ENCODE results near the gene TMEM131L. TPM values are rescaled to one million over a fixed set of nuclear protein-coding genes. Genes with fewer than 3 reads are reported as not detected.
A peak's percentile ranks its signal among the peaks of the same experiment; 100 is the strongest.
"Not testable (repeated sequence)": the region's sequence is repeated elsewhere in the genome, so short reads cannot be mapped to it uniquely, and the experiment has no call there.

Gene TMEM131L
- total RNA-seq (10 to 100 TPM in 3 of 4 donors, 1 to 10 TPM in 1; 9.0 to 13.3 (median 11.3) TPM), polyA plus RNA-seq (4.6 TPM)
- long read RNA-seq, donor 1, full-length matches to known transcripts: 7 of 10 reads
- long read RNA-seq, donor 1, partial matches to known transcripts: 2 of 10 reads
- long read RNA-seq, donor 1, other reads (novel, unspliced or antisense): 1 of 10 reads
- long read RNA-seq, donor 2, full-length matches to known transcripts: 3 of 9 reads
- long read RNA-seq, donor 2, partial matches to known transcripts: 3 of 9 reads
- long read RNA-seq, donor 2, other reads (novel, unspliced or antisense): 3 of 9 reads
- long read RNA-seq, donor 3, full-length matches to known transcripts: 9 of 28 reads
- long read RNA-seq, donor 3, partial matches to known transcripts: 14 of 28 reads
- long read RNA-seq, donor 3, other reads (novel, unspliced or antisense): 5 of 28 reads
- long read RNA-seq, donor 4, full-length matches to known transcripts: 6 of 12 reads
- long read RNA-seq, donor 4, partial matches to known transcripts: 1 of 12 reads
- long read RNA-seq, donor 4, other reads (novel, unspliced or antisense): 5 of 12 reads

- DNase-seq (peak; percentile 70 to 91 (median 88)), ATAC-seq (peak; percentile 92 to 93)
- H3K27ac ChIP-seq (ENCODE audit: low read length): peak within 1 kb of the TSS; percentile 62
- intact Hi-C loops (cut with DNase I): loop anchor here (10.0 kb wide), 2 partner anchors 108 to 122 kb away; partner anchors contain the start of gene MND1 (in 1 of the 4)
- WGBS: under 1% methylated on average over 100 of the region's 103 CpGs
- H3K27me3 ChIP-seq (ENCODE audit: control insufficient read depth, insufficient read depth): no peaks in the 10 kb centered on the region
- peak within 1 kb of the TSS; percentile 75 for H3K4me3 ChIP-seq (ENCODE audit: low read length)
- peaks cover 4% of the 10 kb centered on the region for H3K4me1 ChIP-seq (ENCODE audit: control insufficient read depth, insufficient read depth, low read length)
- H3K9me3 ChIP-seq (ENCODE audit: control insufficient read depth, low read length): no peaks in the 10 kb centered on the region
Measured at GRCh38 chr4:153466081-153466948, at the start of gene TMEM131L. Gene TMEM131L (plus strand): TSS chr4:153466360. CDS start chr4:153466398, 38 bp downstream.

GRCh38 chr4:153416456-153416855 is 49.7 kb upstream of the TMEM131L start:
- H3K9me3 ChIP-seq (ENCODE audit: control insufficient read depth, low read length); ATAC-seq; H3K4me3 ChIP-seq (ENCODE audit: low read length); intact Hi-C loops (cut with DNase I); DNase-seq; H3K4me1 ChIP-seq (ENCODE audit: control insufficient read depth, insufficient read depth, low read length); H3K27ac ChIP-seq (ENCODE audit: low read length); H3K27me3 ChIP-seq (ENCODE audit: control insufficient read depth, insufficient read depth): not testable (repeated sequence)
- WGBS: 88% methylated on average over 8 of the region's 8 CpGs

- Histone ChIP-seq H3K4me1 (ENCODE audit: control insufficient read depth, insufficient read depth, low read length) (no peaks in the 10 kb centered on the region), H3K27ac (ENCODE audit: low read length) (no peak overlapping the region), H3K4me3 (ENCODE audit: low read length) (no peak overlapping the region), H3K9me3 (ENCODE audit: control insufficient read depth, low read length) (no peaks in the 10 kb centered on the region), H3K27me3 (ENCODE audit: control insufficient read depth, insufficient read depth) (no peaks in the 10 kb centered on the region)
- ATAC-seq: no peak
- DNase-seq: no peak
- WGBS: 86% methylated on average over 7 of the region's 7 CpGs
- intact Hi-C loops (cut with DNase I): no loop called here
Measured at GRCh38 chr4:153418121-153418520, 48.0 kb upstream of the TMEM131L start.

GRCh38 chr4:153418558-153418957 is 47.6 kb upstream of the TMEM131L start:
- H3K27me3 ChIP-seq (ENCODE audit: control insufficient read depth, insufficient read depth): no peaks in the 10 kb centered on the region
- 55% methylated on average over 3 of the region's 3 CpGs for WGBS
- intact Hi-C loops (cut with DNase I): no loop called here
- no peaks in the 10 kb centered on the region for H3K4me1 ChIP-seq (ENCODE audit: control insufficient read depth, insufficient read depth, low read length)
- DNase-seq (no peak), ATAC-seq (no peak)
- no peak overlapping the region for H3K27ac ChIP-seq (ENCODE audit: low read length)
- H3K9me3 ChIP-seq (ENCODE audit: control insufficient read depth, low read length): no peaks in the 10 kb centered on the region
- no peak overlapping the region for H3K4me3 ChIP-seq (ENCODE audit: low read length)

- intact Hi-C loops (cut with DNase I): no loop called here
- H3K27me3 ChIP-seq (ENCODE audit: control insufficient read depth, insufficient read depth): no peaks in the 10 kb centered on the region
- 82% methylated on average over 5 of the region's 5 CpGs for WGBS
Measured at GRCh38 chr4:153419029-153419428, 47.1 kb upstream of the TMEM131L start.

GRCh38 chr4:153419673-153420278 is 46.4 kb upstream of the TMEM131L start:
- no peak overlapping the region for H3K4me3 ChIP-seq (ENCODE audit: low read length)
- no peak overlapping the region for H3K27ac ChIP-seq (ENCODE audit: low read length)
- no peaks in the 10 kb centered on the region for H3K4me1 ChIP-seq (ENCODE audit: control insufficient read depth, insufficient read depth, low read length)
- intact Hi-C loops (cut with DNase I): no loop called here
- no peak for DNase-seq
- no peak for ATAC-seq
- H3K27me3 ChIP-seq (ENCODE audit: control insufficient read depth, insufficient read depth): no peaks in the 10 kb centered on the region
- no peaks in the 10 kb centered on the region for H3K9me3 ChIP-seq (ENCODE audit: control insufficient read depth, low read length)
- 86% methylated on average over 9 of the region's 9 CpGs for WGBS

More at GRCh38 chr4:153419029-153419428, 47.1 kb upstream of the TMEM131L start:
- no peak for DNase-seq
- no peak overlapping the region for H3K27ac ChIP-seq (ENCODE audit: low read length)
- H3K9me3 ChIP-seq (ENCODE audit: control insufficient read depth, low read length): no peaks in the 10 kb centered on the region
- H3K4me1 ChIP-seq (ENCODE audit: control insufficient read depth, insufficient read depth, low read length): no peaks in the 10 kb centered on the region
- no peak for ATAC-seq
- H3K4me3 ChIP-seq (ENCODE audit: low read length): no peak overlapping the region

GRCh38 chr4:153420361-153420760 is 45.8 kb upstream of the TMEM131L start:
- no peak for ATAC-seq
- no peak for DNase-seq
- no peak overlapping the region for H3K4me3 ChIP-seq (ENCODE audit: low read length)
- no peaks in the 10 kb centered on the region for H3K9me3 ChIP-seq (ENCODE audit: control insufficient read depth, low read length)
- no peaks in the 10 kb centered on the region for H3K4me1 ChIP-seq (ENCODE audit: control insufficient read depth, insufficient read depth, low read length)
- no peak overlapping the region for H3K27ac ChIP-seq (ENCODE audit: low read length)
- no peaks in the 10 kb centered on the region for H3K27me3 ChIP-seq (ENCODE audit: control insufficient read depth, insufficient read depth)
- WGBS: 91% methylated on average over 2 of the region's 2 CpGs
- intact Hi-C loops (cut with DNase I): no loop called here

GRCh38 chr4:153421941-153422340 is 44.2 kb upstream of the TMEM131L start:
- no peaks in the 10 kb centered on the region for H3K27me3 ChIP-seq (ENCODE audit: control insufficient read depth, insufficient read depth)
- H3K4me3 ChIP-seq (ENCODE audit: low read length): no peak overlapping the region
- no peaks in the 10 kb centered on the region for H3K4me1 ChIP-seq (ENCODE audit: control insufficient read depth, insufficient read depth, low read length)
- DNase-seq (no peak), ATAC-seq (no peak)
- intact Hi-C loops (cut with DNase I): no loop called here
- no peaks in the 10 kb centered on the region for H3K9me3 ChIP-seq (ENCODE audit: control insufficient read depth, low read length)
- WGBS: 95% methylated on average over 3 of the region's 3 CpGs
- H3K27ac ChIP-seq (ENCODE audit: low read length): no peak overlapping the region

GRCh38 chr4:153426207-153426885 is 39.8 kb upstream of the TMEM131L start:
- 92% methylated on average over 4 of the region's 4 CpGs for WGBS
- ATAC-seq (no peak), DNase-seq (no peak)
- Histone ChIP-seq H3K27me3 (ENCODE audit: control insufficient read depth, insufficient read depth) (no peaks in the 10 kb centered on the region), H3K4me3 (ENCODE audit: low read length) (no peak overlapping the region), H3K27ac (ENCODE audit: low read length) (no peak overlapping the region), H3K9me3 (ENCODE audit: control insufficient read depth, low read length) (no peaks in the 10 kb centered on the region), H3K4me1 (ENCODE audit: control insufficient read depth, insufficient read depth, low read length) (no peaks in the 10 kb centered on the region)
- intact Hi-C loops (cut with DNase I): no loop called here

- no peak overlapping the region for H3K4me3 ChIP-seq (ENCODE audit: low read length)
- no peaks in the 10 kb centered on the region for H3K4me1 ChIP-seq (ENCODE audit: control insufficient read depth, insufficient read depth, low read length)
- H3K27me3 ChIP-seq (ENCODE audit: control insufficient read depth, insufficient read depth): no peaks in the 10 kb centered on the region
- H3K9me3 ChIP-seq (ENCODE audit: control insufficient read depth, low read length): no peaks in the 10 kb centered on the region
- DNase-seq (no peak), ATAC-seq (no peak)
- intact Hi-C loops (cut with DNase I): no loop called here
- H3K27ac ChIP-seq (ENCODE audit: low read length): no peak overlapping the region
- WGBS: 91% methylated on average over 4 of the region's 4 CpGs
Measured at GRCh38 chr4:153427363-153428071, 38.6 kb upstream of the TMEM131L start.

Data from right cardiac atrium (tissue), 5 donors.